ENCODE results near the gene NDUFB6.

DNA sequence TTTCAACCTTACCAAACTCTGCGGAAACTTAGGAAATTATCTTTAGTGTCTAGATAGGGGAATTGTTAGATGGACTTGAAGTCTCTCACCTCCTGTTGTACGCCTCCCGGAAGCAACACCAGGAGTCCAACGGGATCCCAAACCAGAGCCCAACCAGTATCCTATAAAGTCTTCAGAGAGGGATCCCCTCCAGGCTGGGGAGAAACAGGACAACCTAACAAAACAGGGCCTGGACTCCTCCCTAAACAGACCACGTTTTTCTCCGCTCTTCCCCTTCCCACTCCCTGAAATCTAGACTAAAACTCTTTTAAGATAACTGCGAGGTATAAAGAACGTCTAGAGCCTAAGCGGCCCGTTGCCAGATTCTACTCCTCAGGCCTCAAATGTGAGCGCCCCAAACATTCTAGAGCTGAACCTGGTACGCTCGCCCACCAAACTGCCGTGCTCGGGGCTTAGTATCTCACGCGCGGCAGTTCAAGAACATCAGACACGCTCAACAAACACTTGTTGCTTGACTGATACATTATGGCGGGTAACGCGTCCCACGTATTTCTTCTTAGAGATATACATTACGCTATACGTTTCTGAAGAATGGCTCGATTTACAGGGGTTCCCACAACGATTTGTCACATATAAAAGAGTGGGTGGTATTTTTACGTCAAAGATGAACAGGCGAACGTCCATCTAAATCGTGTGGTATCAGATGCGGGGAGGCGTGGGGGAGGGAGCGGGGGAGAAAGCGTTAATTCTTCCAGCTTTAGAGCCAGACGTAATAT, 21.5 kb downstream of the NDUFB6 start:
- TF ChIP-seq, protein P1, sequence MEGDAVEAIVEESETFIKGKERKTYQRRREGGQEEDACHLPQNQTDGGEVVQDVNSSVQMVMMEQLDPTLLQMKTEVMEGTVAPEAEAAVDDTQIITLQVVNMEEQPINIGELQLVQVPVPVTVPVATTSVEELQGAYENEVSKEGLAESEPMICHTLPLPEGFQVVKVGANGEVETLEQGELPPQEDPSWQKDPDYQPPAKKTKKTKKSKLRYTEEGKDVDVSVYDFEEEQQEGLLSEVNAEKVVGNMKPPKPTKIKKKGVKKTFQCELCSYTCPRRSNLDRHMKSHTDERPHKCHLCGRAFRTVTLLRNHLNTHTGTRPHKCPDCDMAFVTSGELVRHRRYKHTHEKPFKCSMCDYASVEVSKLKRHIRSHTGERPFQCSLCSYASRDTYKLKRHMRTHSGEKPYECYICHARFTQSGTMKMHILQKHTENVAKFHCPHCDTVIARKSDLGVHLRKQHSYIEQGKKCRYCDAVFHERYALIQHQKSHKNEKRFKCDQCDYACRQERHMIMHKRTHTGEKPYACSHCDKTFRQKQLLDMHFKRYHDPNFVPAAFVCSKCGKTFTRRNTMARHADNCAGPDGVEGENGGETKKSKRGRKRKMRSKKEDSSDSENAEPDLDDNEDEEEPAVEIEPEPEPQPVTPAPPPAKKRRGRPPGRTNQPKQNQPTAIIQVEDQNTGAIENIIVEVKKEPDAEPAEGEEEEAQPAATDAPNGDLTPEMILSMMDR (IDR thresholded peaks at IDR 0.05; ENCODE audit: poor library complexity): no peak
- no peak for TF ChIP-seq EZH2 (IDR thresholded peaks at IDR 0.05; ENCODE audit: borderline replicate concordance)

Measured in hepatocyte (in vitro differentiated cells).